WTC11 (cell line): ENCODE data around the gene CPNE4.

ENCODE experiments used
- ARID4B ChIP-seq: sonication (generic); formaldehyde crosslinking; IDR thresholded peaks from 2 replicates; pipeline ENCODE4 v1.8.0; 2023; ENCODE audit warnings: missing genetic modification reagents, mild to moderate bottlenecking, borderline replicate concordance
- CBFB ChIP-seq: sonication (generic); formaldehyde crosslinking; IDR thresholded peaks from 2 replicates; pipeline ENCODE4 v1.8.1; 2022; ENCODE audit warnings: mild to moderate bottlenecking, low read depth, missing genetic modification reagents
- CTCF ChIP-seq: fragments of 200-600 bp; IDR thresholded peaks from 2 replicates; pipeline ENCODE4 v1.8.0; 2022; ENCODE audit warnings: antibody characterized with exemption
- E2F1 ChIP-seq: sonication (generic); formaldehyde crosslinking; IDR thresholded peaks from 2 replicates; pipeline ENCODE4 v1.8.0; 2022; ENCODE audit warnings: mild to moderate bottlenecking, missing genetic modification reagents
- ETV6 ChIP-seq: sonication (generic); formaldehyde crosslinking; IDR thresholded peaks from 2 replicates; pipeline ENCODE4 v1.8.1; 2022; ENCODE audit warnings: mild to moderate bottlenecking, missing genetic modification reagents
- NR2C2 ChIP-seq: sonication (generic); formaldehyde crosslinking; IDR thresholded peaks from 2 replicates; pipeline ENCODE4 v1.8.0; 2022; ENCODE audit warnings: mild to moderate bottlenecking, missing genetic modification reagents
- PRDM15 ChIP-seq: sonication (generic); formaldehyde crosslinking; IDR thresholded peaks from 2 replicates; pipeline ENCODE4 v1.8.0; 2022; ENCODE audit warnings: missing genetic modification reagents
- STAT6 ChIP-seq: sonication (generic); formaldehyde crosslinking; conservative IDR thresholded peaks from 2 replicates; pipeline ENCODE4 v1.8.1; 2023; ENCODE audit warnings: mild to moderate bottlenecking, low read depth, missing genetic modification reagents, moderate library complexity
- ZNF532 ChIP-seq: fragments of 250-450 bp; sonication (Bioruptor Pico); IDR thresholded peaks from 2 replicates; pipeline ENCODE4 v1.9.0; 2021; ENCODE audit warnings: mild to moderate bottlenecking, borderline replicate concordance

GRCh38 chr3:132001999-132002398 lies 32.8 kb downstream of the CPNE4 start:
- TF ChIP-seq ARID4B (CRISPR knock-in tag): no peak
- no peak for TF ChIP-seq CTCF
- TF ChIP-seq CBFB: no peak
- no peak for TF ChIP-seq ETV6
- TF ChIP-seq ZNF532 (CRISPR knock-in tag): no peak
- no peak for TF ChIP-seq PRDM15 (CRISPR knock-in tag)
- no peak for TF ChIP-seq E2F1 (CRISPR knock-in tag)
- TF ChIP-seq STAT6: no peak
- TF ChIP-seq NR2C2 (CRISPR knock-in tag): no peak
